HepG2 (cell line): ENCODE results near the gene SLC25A18. TPM values are rescaled to one million over a fixed set of nuclear protein-coding genes. Genes with fewer than 3 reads are reported as not detected.

Experiments used
- ATAC-seq: fragments of 200-7000 bp; cut with Tn5 transposase; 3 replicates; pipeline ENCODE4 v1.9.1; 2020; ENCODE audit warnings: mild to moderate bottlenecking, moderate library complexity
- BruUV-seq: library from RNA; stranded (reverse); fragments of 400-500 nt; replicated peaks from 2 replicates; lab custom pipeline; 2021; lab: Mats Ljungman, UMichigan
- CTCF ChIA-PET: fragments of 300-600 bp; formaldehyde crosslinking; extraction: SDS; loops from one replicate; lab custom pipeline; 2021; ENCODE audit warnings: low total read pairs, inconsistent platforms, low intra/inter-chr PET ratio; lab: Yijun Ruan, JAX
- POLR2A ChIA-PET: fragments of 350-600 bp; sonication (Branson Sonifier 250); formaldehyde crosslinking; loops from one replicate; lab custom pipeline; 2020; ENCODE audit warnings: antibody characterized with exemption, inconsistent platforms; lab: Yijun Ruan, JAX
- DNase-seq: peaks from one replicate; pipeline ENCODE4 v3.0.0-alpha.2; 2015; ENCODE audit warnings: low spot score
- FAIRE-seq: peaks from 3 replicates; lab custom pipeline; 2011; peaks lifted over from hg19 to GRCh38; lab: Jason Lieb, UNC
- H2AFZ ChIP-seq: one replicate; pipeline ENCODE4 v1.6.1; 2011; ENCODE audit warnings: low read length, inconsistent platforms
- H3K27ac ChIP-seq: fragments of 300-600 bp; 3 replicates; pipeline ENCODE4 v1.8.0; 2011; ENCODE audit warnings: mixed run types, mild to moderate bottlenecking, mixed read lengths, low read length, inconsistent platforms; ENCODE audit not compliant: insufficient read depth; ENCODE audit errors: extremely low read length
- H3K27me3 ChIP-seq, 2 experiments: fragments of 200-600 bp in 1 of 2; 2 replicates in 1 of 2; 3 replicates in 1 of 2; pipeline versions ENCODE4 v1.6.0 to v1.8.0; 2011; ENCODE audit warnings: low read length in 2 of 2, mild to moderate bottlenecking in 2 of 2, moderate library complexity in 2 of 2, inconsistent platforms in 1 of 2; ENCODE audit not compliant: insufficient read depth in 2 of 2, control insufficient read depth in 1 of 2
- H3K36me3 ChIP-seq, 2 experiments: fragments of 200-600 bp in 1 of 2; replicated peaks in 1 of 2; 2 replicates in 1 of 2; 3 replicates in 1 of 2; pipeline versions ENCODE4 v1.5.1 to v1.8.0; 2011; ENCODE audit warnings: low read length in 2 of 2, inconsistent platforms in 1 of 2; ENCODE audit not compliant: insufficient read depth in 2 of 2, control insufficient read depth in 1 of 2
- H3K4me1 ChIP-seq: 2 replicates; pipeline ENCODE4 v1.5.1; 2012; ENCODE audit warnings: low read length, inconsistent platforms; ENCODE audit not compliant: insufficient read depth
- H3K4me2 ChIP-seq: 2 replicates; pipeline ENCODE4 v1.6.0; 2011; ENCODE audit warnings: low read depth, low read length, inconsistent platforms
- H3K4me3 ChIP-seq, 3 experiments: fragments of 200-600 bp in 1 of 3; sonication (generic), shearing (Covaris generic) in 1 of 3; replicated peaks in 1 of 3; 2 replicates each; pipeline ENCODE4 v1.5.1; 2011 to 2016; ENCODE audit warnings: low read length in 3 of 3, inconsistent platforms in 2 of 3, low read depth in 2 of 3, mild to moderate bottlenecking in 2 of 3, control low read depth in 1 of 3, mixed read lengths in 1 of 3; ENCODE audit not compliant: insufficient read depth in 1 of 3
- H3K79me2 ChIP-seq: one replicate; pipeline ENCODE4 v1.6.1; 2011; ENCODE audit warnings: low read length, inconsistent platforms; ENCODE audit not compliant: insufficient read depth
- H3K9ac ChIP-seq: 2 replicates; pipeline ENCODE4 v1.6.0; 2011; ENCODE audit warnings: mild to moderate bottlenecking, low read depth, low read length, inconsistent platforms; ENCODE audit not compliant: insufficient read depth
- H3K9me3 ChIP-seq: 2 replicates; pipeline ENCODE4 v1.5.1; 2012; ENCODE audit warnings: mild to moderate bottlenecking, low read length
- H4K20me1 ChIP-seq: 2 replicates; pipeline ENCODE4 v1.6.0; 2011; ENCODE audit warnings: inconsistent platforms, mild to moderate bottlenecking, low read length, moderate library complexity; ENCODE audit not compliant: insufficient read depth
- ADNP ChIP-seq: sonication (generic); formaldehyde crosslinking; IDR thresholded peaks from 2 replicates; pipeline ENCODE4 v1.4.0; 2020; ENCODE audit warnings: missing genetic modification reagents
- ASH2L ChIP-seq: fragments of 300-600, 200-600 bp; sonication (generic); IDR thresholded peaks from 2 replicates; pipeline ENCODE4 v1.7.0; 2017; ENCODE audit warnings: low read depth, mild to moderate bottlenecking, moderate library complexity, mixed read lengths, low read length; ENCODE audit not compliant: insufficient read length
- FIP1L1 ChIP-seq: fragments of 200-400 bp; formaldehyde crosslinking; IDR thresholded peaks from 2 replicates; pipeline ENCODE4 v1.6.1; 2018; ENCODE audit warnings: low read depth, mild to moderate bottlenecking, low read length, moderate library complexity, borderline replicate concordance; ENCODE audit not compliant: insufficient read depth
- HMGXB4 ChIP-seq, 2 experiments: sonication (generic) in 1 of 2; formaldehyde crosslinking in 1 of 2; IDR thresholded peaks; 2 replicates each; pipeline versions ENCODE4 v1.4.0 to v1.6.1; 2018 to 2020; ENCODE audit warnings: missing genetic modification reagents in 2 of 2, borderline replicate concordance in 1 of 2, low read depth in 1 of 2, mild to moderate bottlenecking in 1 of 2, missing biosample characterization in 1 of 2
- NR2F2 ChIP-seq: IDR thresholded peaks from 2 replicates; pipeline ENCODE4 v1.6.1; 2012; ENCODE audit warnings: low read depth, inconsistent platforms, borderline replicate concordance
- PRMT3 ChIP-seq: sonication (generic); formaldehyde crosslinking; IDR thresholded peaks from 2 replicates; pipeline ENCODE4 v1.8.1; 2022; ENCODE audit warnings: low read depth, mild to moderate bottlenecking, moderate library complexity, missing genetic modification reagents, borderline replicate concordance
- RORA ChIP-seq: sonication (generic); formaldehyde crosslinking; IDR thresholded peaks from 2 replicates; pipeline ENCODE4 v1.5.0; 2020; ENCODE audit warnings: mild to moderate bottlenecking, missing genetic modification reagents, moderate library complexity
- THAP9 ChIP-seq: sonication (generic); formaldehyde crosslinking; IDR thresholded peaks from 2 replicates; pipeline ENCODE4; 2020; ENCODE audit warnings: missing genetic modification reagents, mild to moderate bottlenecking, borderline replicate concordance
- XRCC5 ChIP-seq: fragments of 200-400 bp; formaldehyde crosslinking; optimal IDR thresholded peaks from 2 replicates; pipeline ENCODE3; 2017; ENCODE audit warnings: mild to moderate bottlenecking, low read length
- ZBTB3 ChIP-seq: sonication (generic); formaldehyde crosslinking; IDR thresholded peaks from 2 replicates; pipeline ENCODE4 v1.4.0; 2020; ENCODE audit warnings: low read depth, mild to moderate bottlenecking, moderate library complexity, missing genetic modification reagents, borderline replicate concordance
- ZNF713 ChIP-seq: sonication (generic); formaldehyde crosslinking; IDR thresholded peaks from 2 replicates; pipeline ENCODE4 v1.4.0; 2020; ENCODE audit warnings: mild to moderate bottlenecking, missing genetic modification reagents
- ZNF850 ChIP-seq: sonication (generic); formaldehyde crosslinking; conservative IDR thresholded peaks from 2 replicates; pipeline ENCODE4 v1.9.0; 2021; ENCODE audit warnings: mild to moderate bottlenecking, missing genetic modification reagents
- WGBS: methylation state at CpG from one replicate; pipeline ENCODE4 v1.1.6; 2017; ENCODE audit warnings: low lambda C conversion rate; 5-methylcytosine and 5-hydroxymethylcytosine counted together
- in situ Hi-C: cut with HindIII; loops from 2 replicates; pipeline ENCODE4 v1.10.0; 2017; ENCODE audit warnings: low pct_unique_long_range_greater_than_20kb; ENCODE audit not compliant: extremely low pct_ligation_motif_present
- intact Hi-C: fragments of 100-400 bp; cut with micrococcal nuclease; formaldehyde crosslinking; loops from one replicate; pipeline ENCODE4 v1.10.0; 2022; ENCODE audit not compliant: unreplicated experiment
- polyA plus RNA-seq, 8 experiments: library from polyadenylated mRNA; depleted of rRNA in 3 of 8; stranded (reverse) in 7 of 8; unstranded in 1 of 8; fragments of >200 nt; fragmentation: Illumina TruSeq in 4 of 8; extraction: Trizol in 4 of 8; gene quantifications; 2 replicates each; pipeline versions ENCODE4 v1.2.1 to v1.2.3, GENCODE V29; 2011 to 2016; ENCODE audit warnings: low read depth in 4 of 8, missing spikeins in 1 of 8, mixed read lengths in 1 of 8; ENCODE audit not compliant: insufficient read depth in 1 of 8
- total RNA-seq, 5 experiments: library from RNA; depleted of rRNA; stranded (reverse); fragments of >200 nt; fragmentation: Illumina TruSeq; extraction: Trizol; gene quantifications; 2 replicates each; pipeline ENCODE4 v1.2.3, GENCODE V29; 2016; ENCODE audit warnings: low read depth in 1 of 5
- TF ChIP-seq, protein P1 (sequence below): sonication (generic); formaldehyde crosslinking; conservative IDR thresholded peaks from 2 replicates; pipeline ENCODE4 v1.4.0; 2020; ENCODE audit warnings: missing genetic modification reagents

Gene SLC25A18
- total and polyA plus RNA-seq, 2 of the 13 experiments (the other 11 are each of a cell fraction or from before 2014, with no cell fraction given): 0.28 to 0.75 TPM

- no TSS peak for BruUV-seq
- H3K9ac ChIP-seq: no peak overlapping the region
- H3K4me1 ChIP-seq: no peaks in the 10 kb centered on the region
- no peaks in the 10 kb centered on the region for H4K20me1 ChIP-seq
- no peak overlapping the region for H3K4me2 ChIP-seq
- no peak overlapping the region for H2AFZ ChIP-seq
- H3K9me3 ChIP-seq: no peaks in the 10 kb centered on the region
- H3K27me3 ChIP-seq: peaks cover 2 to 44% of the 10 kb centered on the region in 2 experiments; a peak in 4 of 5 replicates
- FAIRE-seq (no peak), DNase-seq (no peak), ATAC-seq (peak; percentile 23; the same call in 1 of the 3 replicates)
- in situ Hi-C loops: no loop called here
- WGBS: 21% methylated on average over 7 of the region's 10 CpGs
- H3K27ac ChIP-seq: no peak overlapping the region
- H3K36me3 ChIP-seq: no peaks in the 10 kb centered on the region
- H3K79me2 ChIP-seq: no peaks in the 10 kb centered on the region
- POLR2A ChIA-PET: no interaction called here
- intact Hi-C loops: no loop called here
- CTCF ChIA-PET: no interaction called here
- H3K4me3 ChIP-seq: no peak overlapping the region
- TF ChIP-seq HMGXB4 (CRISPR knock-in tag; IDR thresholded peaks at IDR 0.05; ENCODE audit: borderline replicate concordance in 1 of 2, low read depth in 1 of 2) (no peak), THAP9 (CRISPR knock-in tag) (no peak), FIP1L1 (no peak), RORA (CRISPR knock-in tag) (no peak), PRMT3 (no peak), ASH2L (no peak), ADNP (CRISPR knock-in tag) (no peak), ZBTB3 (CRISPR knock-in tag) (no peak), ZNF850 (CRISPR knock-in tag) (no peak), NR2F2 (no peak), XRCC5 (no peak), ZNF713 (no peak)
- TF ChIP-seq, protein P1, sequence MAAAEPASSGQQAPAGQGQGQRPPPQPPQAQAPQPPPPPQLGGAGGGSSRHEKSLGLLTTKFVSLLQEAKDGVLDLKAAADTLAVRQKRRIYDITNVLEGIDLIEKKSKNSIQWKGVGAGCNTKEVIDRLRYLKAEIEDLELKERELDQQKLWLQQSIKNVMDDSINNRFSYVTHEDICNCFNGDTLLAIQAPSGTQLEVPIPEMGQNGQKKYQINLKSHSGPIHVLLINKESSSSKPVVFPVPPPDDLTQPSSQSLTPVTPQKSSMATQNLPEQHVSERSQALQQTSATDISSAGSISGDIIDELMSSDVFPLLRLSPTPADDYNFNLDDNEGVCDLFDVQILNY (CRISPR knock-in tag): no peak
Observed at GRCh38 chr22:17549183-17549582, 14.1 kb upstream of the SLC25A18 start.
